Esophagus squamous epithelium (tissue), 4 donors: ENCODE results near the gene NPEPL1.

Experiments used
- CTCF ChIP-seq, 6 experiments: fragments of 450-650 bp in 4 of 6; fragments of 200-600 bp in 2 of 6; sonication (generic) in 2 of 6; IDR thresholded peaks; one replicate each; pipeline ENCODE4 v1.5.1; 2016 to 2019; ENCODE audit warnings: antibody characterized with exemption in 6 of 6, mild to moderate bottlenecking in 4 of 6, moderate library complexity in 4 of 6
- POLR2A ChIP-seq, 4 donors: fragments of 450-650 bp; IDR thresholded peaks; one replicate each; pipeline ENCODE4 v1.6.1; 2017; ENCODE audit warnings: antibody characterized with exemption in 4 of 4, mild to moderate bottlenecking in 4 of 4, moderate library complexity in 3 of 4

GRCh38 chr20:58741384-58741783 is 48.8 kb downstream of the NPEPL1 start:
- TF ChIP-seq CTCF (IDR thresholded peaks at IDR 0.05), result no peak
- no peak for TF ChIP-seq POLR2A (IDR thresholded peaks at IDR 0.05)
